ENCODE measurements around the gene UBE2V1. TPM values are rescaled to one million over a fixed set of nuclear protein-coding genes. Genes with fewer than 3 reads are reported as not detected.
"Not testable (repeated sequence)": the region's sequence is repeated elsewhere in the genome, so short reads cannot be mapped to it uniquely, and the experiment has no call there.

UBE2V1 gene
- total RNA-seq, 3 donors from 2014 or later (not counting 1 experiment from before 2014, with no cell fraction given) = 194 to 238 (median 236) TPM

DNA sequence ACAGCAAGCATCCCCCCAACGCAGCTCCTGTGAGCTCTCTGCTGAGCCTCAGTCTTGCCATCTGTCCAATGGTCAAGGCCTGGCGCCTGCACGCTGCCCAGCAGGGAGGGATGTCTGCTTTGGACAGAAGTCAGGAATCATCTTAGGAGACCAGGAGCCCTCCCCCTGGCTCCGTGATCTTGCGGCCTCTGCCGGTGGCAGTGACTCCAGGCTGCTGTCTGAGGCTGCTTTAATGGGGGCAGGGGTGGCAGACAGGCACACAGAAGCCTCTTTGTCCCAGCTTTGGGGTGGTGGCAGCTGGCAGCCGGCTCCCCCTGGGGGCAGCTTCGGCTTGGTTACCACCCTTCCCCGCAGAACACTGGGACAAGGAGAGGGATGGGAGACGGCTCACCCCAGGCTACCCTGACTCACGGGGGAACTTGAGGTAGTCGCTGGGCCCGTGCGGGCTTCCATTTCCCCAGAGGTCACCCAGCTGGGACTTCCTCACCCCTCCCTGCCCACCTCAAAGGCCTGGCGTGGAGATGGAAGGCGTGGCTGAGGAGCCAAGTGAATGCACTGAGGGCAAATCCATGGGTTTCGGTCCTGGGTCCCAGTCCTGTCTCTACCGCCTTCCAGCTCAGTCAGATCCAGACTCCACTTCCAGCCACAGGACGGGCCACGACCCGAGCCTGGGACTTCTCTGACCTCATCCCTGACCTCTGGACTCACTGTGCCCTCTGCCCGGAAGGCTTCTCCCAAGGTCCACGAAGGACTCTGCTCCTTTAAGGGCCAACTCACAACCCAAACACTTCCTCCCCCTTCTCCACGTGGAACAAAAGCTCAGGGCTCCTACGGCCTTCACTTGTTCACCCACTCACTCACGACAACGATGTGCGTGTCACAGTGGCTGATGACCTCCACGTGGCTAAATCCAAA is 25.8 kb upstream of the UBE2V1 start:
- no peak overlapping the region for H3K4me3 Mint-ChIP-seq
- no peak overlapping the region for H3K27ac ChIP-seq (ENCODE audit: low read length)
- TF ChIP-seq, protein P1, sequence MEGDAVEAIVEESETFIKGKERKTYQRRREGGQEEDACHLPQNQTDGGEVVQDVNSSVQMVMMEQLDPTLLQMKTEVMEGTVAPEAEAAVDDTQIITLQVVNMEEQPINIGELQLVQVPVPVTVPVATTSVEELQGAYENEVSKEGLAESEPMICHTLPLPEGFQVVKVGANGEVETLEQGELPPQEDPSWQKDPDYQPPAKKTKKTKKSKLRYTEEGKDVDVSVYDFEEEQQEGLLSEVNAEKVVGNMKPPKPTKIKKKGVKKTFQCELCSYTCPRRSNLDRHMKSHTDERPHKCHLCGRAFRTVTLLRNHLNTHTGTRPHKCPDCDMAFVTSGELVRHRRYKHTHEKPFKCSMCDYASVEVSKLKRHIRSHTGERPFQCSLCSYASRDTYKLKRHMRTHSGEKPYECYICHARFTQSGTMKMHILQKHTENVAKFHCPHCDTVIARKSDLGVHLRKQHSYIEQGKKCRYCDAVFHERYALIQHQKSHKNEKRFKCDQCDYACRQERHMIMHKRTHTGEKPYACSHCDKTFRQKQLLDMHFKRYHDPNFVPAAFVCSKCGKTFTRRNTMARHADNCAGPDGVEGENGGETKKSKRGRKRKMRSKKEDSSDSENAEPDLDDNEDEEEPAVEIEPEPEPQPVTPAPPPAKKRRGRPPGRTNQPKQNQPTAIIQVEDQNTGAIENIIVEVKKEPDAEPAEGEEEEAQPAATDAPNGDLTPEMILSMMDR (IDR thresholded peaks at IDR 0.05) = no peak
- DNase-seq = no peak
- peaks cover 37 to 43% of the 10 kb centered on the region in 2 donors for H3K4me1 Mint-ChIP-seq
- H3K36me3 Mint-ChIP-seq = no peaks in the 10 kb centered on the region
- 92% methylated on average over 29 of the region's 29 CpGs for WGBS (ENCODE audit: insufficient coverage)
- no peaks in the 10 kb centered on the region for H3K27me3 Mint-ChIP-seq (ENCODE audit: low read depth in 2 of 2)
- H3K4me1 ChIP-seq (ENCODE audit: control insufficient read depth, insufficient read depth, low read length) = no peaks in the 10 kb centered on the region
- no peaks in the 10 kb centered on the region for H3K27me3 ChIP-seq (ENCODE audit: control insufficient read depth, insufficient read depth, low read length)
- no peaks in the 10 kb centered on the region for H3K9me3 Mint-ChIP-seq
- peaks cover 43% of the 10 kb centered on the region for H3K36me3 ChIP-seq (ENCODE audit: control insufficient read depth, insufficient read depth, low read length)
- ATAC-seq = no peak
- peak overlapping the region; percentile 36 to 63 for H3K27ac Mint-ChIP-seq
- intact Hi-C loops (cut with micrococcal nuclease) = no loop called here
- no peak overlapping the region for H3K4me3 ChIP-seq (ENCODE audit: low read length)
- no peaks in the 10 kb centered on the region for H3K9me3 ChIP-seq (ENCODE audit: control insufficient read depth, insufficient read depth, low read length)

DNA sequence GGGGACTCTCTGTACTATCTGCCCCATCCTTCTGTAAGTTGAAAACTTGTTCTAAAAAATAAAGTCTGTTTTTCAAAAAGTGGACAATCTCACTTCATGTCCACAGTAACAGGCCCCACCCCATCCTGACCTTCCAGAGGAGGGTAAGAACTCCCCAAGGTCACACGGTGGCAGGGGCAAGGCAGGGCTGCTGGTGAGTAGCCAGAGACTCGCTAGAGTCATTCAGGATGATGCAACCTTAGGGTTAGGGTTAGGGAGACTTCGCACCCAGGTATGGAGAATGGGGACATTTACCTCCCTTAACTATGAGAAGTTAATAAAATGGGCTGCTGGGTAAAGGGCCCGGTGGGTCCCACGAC is 25.1 kb upstream of the UBE2V1 start:
- WGBS (ENCODE audit: insufficient coverage) = 99% methylated on average over 5 of the region's 5 CpGs
- Histone ChIP-seq H3K9me3 (ENCODE audit: control insufficient read depth, insufficient read depth, low read length) (no peaks in the 10 kb centered on the region), H3K4me3 (ENCODE audit: low read length) (no peak overlapping the region), H3K36me3 (ENCODE audit: control insufficient read depth, insufficient read depth, low read length) (peaks cover 42% of the 10 kb centered on the region), H3K4me1 (ENCODE audit: control insufficient read depth, insufficient read depth, low read length) (no peaks in the 10 kb centered on the region), H3K27me3 (ENCODE audit: control insufficient read depth, insufficient read depth, low read length) (no peaks in the 10 kb centered on the region), H3K27ac (ENCODE audit: low read length) (no peak overlapping the region)
- Mint-ChIP-seq H3K27ac (peak overlapping the region; percentile 58 to 63), H3K4me3 (no peak overlapping the region), H3K9me3 (no peaks in the 10 kb centered on the region), H3K36me3 (no peaks in the 10 kb centered on the region), H3K4me1 (peaks cover 34 to 40% of the 10 kb centered on the region in 2 donors), H3K27me3 (ENCODE audit: low read depth in 2 of 2) (no peaks in the 10 kb centered on the region)
- TF ChIP-seq, protein P1 (IDR thresholded peaks at IDR 0.05) = no peak
- ATAC-seq (no peak), DNase-seq (no peak)
- intact Hi-C loops (cut with micrococcal nuclease) = no loop called here

- H3K27ac ChIP-seq (ENCODE audit: low read length); H3K27me3 Mint-ChIP-seq (ENCODE audit: low read depth in 2 of 2); H3K4me1 ChIP-seq (ENCODE audit: control insufficient read depth, insufficient read depth, low read length); H3K4me3 Mint-ChIP-seq; H3K36me3 Mint-ChIP-seq; H3K27me3 ChIP-seq (ENCODE audit: control insufficient read depth, insufficient read depth, low read length); ATAC-seq; DNase-seq; H3K4me3 ChIP-seq (ENCODE audit: low read length); H3K9me3 ChIP-seq (ENCODE audit: control insufficient read depth, insufficient read depth, low read length); intact Hi-C loops (cut with micrococcal nuclease); H3K9me3 Mint-ChIP-seq: not testable (repeated sequence)
- Mint-ChIP-seq H3K27ac (peak overlapping the region; percentile 58 to 63), H3K4me1 (peaks cover 30 to 36% of the 10 kb centered on the region in 2 donors)
- 97% methylated on average over 12 of the region's 13 CpGs for WGBS (ENCODE audit: insufficient coverage)
- peaks cover 40% of the 10 kb centered on the region for H3K36me3 ChIP-seq (ENCODE audit: control insufficient read depth, insufficient read depth, low read length)
Measured at GRCh38 chr20:50137702-50138101, 24.8 kb upstream of the UBE2V1 start.

- TF ChIP-seq, protein P1 (IDR thresholded peaks at IDR 0.05) = no peak
- Histone ChIP-seq H3K9me3 (ENCODE audit: control insufficient read depth, insufficient read depth, low read length) (no peaks in the 10 kb centered on the region), H3K4me1 (ENCODE audit: control insufficient read depth, insufficient read depth, low read length) (no peaks in the 10 kb centered on the region), H3K27ac (ENCODE audit: low read length) (no peak overlapping the region), H3K36me3 (ENCODE audit: control insufficient read depth, insufficient read depth, low read length) (peaks cover 34% of the 10 kb centered on the region), H3K4me3 (ENCODE audit: low read length) (no peak overlapping the region), H3K27me3 (ENCODE audit: control insufficient read depth, insufficient read depth, low read length) (no peaks in the 10 kb centered on the region)
- Mint-ChIP-seq H3K27me3 (ENCODE audit: low read depth in 2 of 2) (no peaks in the 10 kb centered on the region), H3K4me3 (no peak overlapping the region), H3K27ac (peak overlapping the region; percentile 58 to 63), H3K4me1 (peaks cover 24 to 36% of the 10 kb centered on the region in 2 donors), H3K9me3 (no peaks in the 10 kb centered on the region), H3K36me3 (no peaks in the 10 kb centered on the region)
- ATAC-seq (no peak), DNase-seq (no peak)
- WGBS (ENCODE audit: insufficient coverage) = 95% methylated on average over 15 of the region's 15 CpGs
- intact Hi-C loops (cut with micrococcal nuclease) = no loop called here
Measured at GRCh38 chr20:50136822-50137599, 24.1 kb upstream of the UBE2V1 start.

GRCh38 chr20:50135157-50135556 is 22.2 kb upstream of the UBE2V1 start:
- H3K9me3 Mint-ChIP-seq; H3K4me3 ChIP-seq (ENCODE audit: low read length); H3K27me3 Mint-ChIP-seq (ENCODE audit: low read depth in 2 of 2); H3K4me1 ChIP-seq (ENCODE audit: control insufficient read depth, insufficient read depth, low read length); H3K27ac ChIP-seq (ENCODE audit: low read length); ATAC-seq; H3K9me3 ChIP-seq (ENCODE audit: control insufficient read depth, insufficient read depth, low read length); H3K27ac Mint-ChIP-seq; H3K36me3 Mint-ChIP-seq; H3K4me3 Mint-ChIP-seq; intact Hi-C loops (cut with micrococcal nuclease); H3K27me3 ChIP-seq (ENCODE audit: control insufficient read depth, insufficient read depth, low read length); DNase-seq: not testable (repeated sequence)
- WGBS (ENCODE audit: insufficient coverage) = 92% methylated on average over 6 of the region's 7 CpGs
- peaks cover 21 to 28% of the 10 kb centered on the region in 2 donors for H3K4me1 Mint-ChIP-seq
- H3K36me3 ChIP-seq (ENCODE audit: control insufficient read depth, insufficient read depth, low read length) = peaks cover 26% of the 10 kb centered on the region
